HL-60 (cell line): ENCODE data around the gene LCN2.

ENCODE experiments used
- CTCF ChIP-seq: IDR thresholded peaks from one replicate; pipeline ENCODE4 v1.5.1; 2011; ENCODE audit warnings: low read length, control low read depth, inconsistent platforms; ENCODE audit not compliant: insufficient read depth
- POLR2AphosphoS5 ChIP-seq: IDR thresholded peaks from 2 replicates; pipeline ENCODE4 v1.6.1; 2012; ENCODE audit warnings: low read depth

- TF ChIP-seq CTCF (no peak), POLR2AphosphoS5 (no peak)
These were observed 40.8 kb downstream of the LCN2 start for GRCh38 chr9:128190013-128190412.
